ENCODE data around the gene CAMKMT.

GRCh38 chr2:44444881-44445280, 83.1 kb downstream of the CAMKMT start:
- TF ChIP-seq CTCF (conservative IDR thresholded peaks at IDR 0.05) (no peak), ZFX (IDR thresholded peaks at IDR 0.05) (no peak)
